A375 (cell line): Measurements from ENCODE around the gene DENND2D. TPM values are rescaled to one million over a fixed set of nuclear protein-coding genes. Genes with fewer than 3 reads are reported as not detected.

Experiments used
- small RNA-seq: library from RNA; depleted of rRNA; stranded (forward); fragments of <200 nt; gene quantifications from one replicate; pipeline ENCODE3, GENCODE V24; 2014
- total RNA-seq: library from RNA; depleted of rRNA; stranded (reverse); fragments of >200 nt; shearing (Covaris generic); gene quantifications from 2 replicates; pipeline ENCODE4 v1.2.3, GENCODE V29; 2014; rRNA removed

DENND2D gene
- total RNA-seq: not detected in 2 replicates

GRCh38 chr1:111199881-111200801 is at the start of gene DENND2D:
DENND2D (minus strand) TSS chr1:111200646; CDS start chr1:111200459, 187 bp downstream.

GRCh38 chr1:111227434-111227833 is 27.0 kb upstream of the DENND2D start, which contains the start of gene CHI3L2:
CHI3L2 (plus strand) TSS chr1:111227713; CDS start chr1:111227730, 17 bp downstream.

GRCh38 chr1:111139956-111140679 is 60.3 kb downstream of the DENND2D start, which contains the start of the genes CEPT1 and DRAM2:
CEPT1 (plus strand) TSS chr1:111140223; CDS start chr1:111147715, 7,492 bp downstream.
DRAM2 (minus strand) TSS chr1:111140093; CDS start chr1:111131554, 8,539 bp downstream.

Small RNAs within 50 kb of the gene (small RNA-seq; reads per million reads assigned to genes)
- not detected for gene AL355816.1

Other genes starting within 250 kb of the DENND2D start
- gene LRIF1, start 236.7 kb downstream of the DENND2D start, total RNA-seq: 7.0 and 8.2 TPM in 2 replicates
- gene DRAM2, start 60.6 kb downstream of the DENND2D start, total RNA-seq: 16.9 and 18.6 TPM in 2 replicates
- gene CEPT1, start 60.4 kb downstream of the DENND2D start, total RNA-seq: 14.5 and 20.1 TPM in 2 replicates
- 0.34 and 0.38 TPM in 2 replicates for gene CHI3L2, start 27.1 kb upstream of the DENND2D start, total RNA-seq
- gene CHIA, start 90.2 kb upstream of the DENND2D start, total RNA-seq: not detected in 2 replicates
- 0.60 and 1.2 TPM in 2 replicates for gene OVGP1, start 227.1 kb upstream of the DENND2D start, total RNA-seq
- 31.3 and 33.4 TPM in 2 replicates for gene WDR77, start 248.6 kb upstream of the DENND2D start, total RNA-seq
- gene ATP5PB, start 248.8 kb upstream of the DENND2D start, total RNA-seq: 361 and 417 TPM in 2 replicates